Hepatocyte (in vitro differentiated cells): ENCODE measurements around the gene MCL1.

Source experiments
- CTCF ChIP-seq: fragments of 200-600 bp; sonication (generic); IDR thresholded peaks from 2 replicates; pipeline ENCODE4 v1.5.1; 2016; ENCODE audit warnings: antibody characterized with exemption, mild to moderate bottlenecking; ENCODE audit not compliant: poor library complexity
- EZH2 ChIP-seq: fragments of 200-600 bp; sonication (generic); IDR thresholded peaks from 2 replicates; pipeline ENCODE4 v1.6.1; 2016; ENCODE audit warnings: antibody characterized with exemption, mild to moderate bottlenecking, borderline replicate concordance
- EZH2phosphoT487 ChIP-seq: fragments of 200-600 bp; sonication (generic); IDR thresholded peaks from one replicate; pipeline ENCODE4 v1.6.1; 2018; ENCODE audit warnings: antibody characterized with exemption, mild to moderate bottlenecking, low read depth, moderate library complexity; ENCODE audit not compliant: unreplicated experiment, severe bottlenecking

GRCh38 chr1:150601540-150601939 lies 22.1 kb upstream of the MCL1 start:
- TF ChIP-seq EZH2 = no peak
- TF ChIP-seq CTCF = no peak
- no peak for TF ChIP-seq EZH2phosphoT487
